GF-D8 (cell line): ENCODE results near the gene CMTM5.

Experiments
- DNase-seq: peaks from one replicate; lab custom pipeline; 2025; lab: John Stamatoyannopoulos, UW

Gene CMTM5, protein sequence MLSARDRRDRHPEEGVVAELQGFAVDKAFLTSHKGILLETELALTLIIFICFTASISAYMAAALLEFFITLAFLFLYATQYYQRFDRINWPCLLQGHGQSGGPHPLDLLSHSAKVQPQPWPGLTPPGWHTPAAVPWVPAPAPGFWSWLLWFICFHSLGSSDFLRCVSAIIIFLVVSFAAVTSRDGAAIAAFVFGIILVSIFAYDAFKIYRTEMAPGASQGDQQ

DNA sequence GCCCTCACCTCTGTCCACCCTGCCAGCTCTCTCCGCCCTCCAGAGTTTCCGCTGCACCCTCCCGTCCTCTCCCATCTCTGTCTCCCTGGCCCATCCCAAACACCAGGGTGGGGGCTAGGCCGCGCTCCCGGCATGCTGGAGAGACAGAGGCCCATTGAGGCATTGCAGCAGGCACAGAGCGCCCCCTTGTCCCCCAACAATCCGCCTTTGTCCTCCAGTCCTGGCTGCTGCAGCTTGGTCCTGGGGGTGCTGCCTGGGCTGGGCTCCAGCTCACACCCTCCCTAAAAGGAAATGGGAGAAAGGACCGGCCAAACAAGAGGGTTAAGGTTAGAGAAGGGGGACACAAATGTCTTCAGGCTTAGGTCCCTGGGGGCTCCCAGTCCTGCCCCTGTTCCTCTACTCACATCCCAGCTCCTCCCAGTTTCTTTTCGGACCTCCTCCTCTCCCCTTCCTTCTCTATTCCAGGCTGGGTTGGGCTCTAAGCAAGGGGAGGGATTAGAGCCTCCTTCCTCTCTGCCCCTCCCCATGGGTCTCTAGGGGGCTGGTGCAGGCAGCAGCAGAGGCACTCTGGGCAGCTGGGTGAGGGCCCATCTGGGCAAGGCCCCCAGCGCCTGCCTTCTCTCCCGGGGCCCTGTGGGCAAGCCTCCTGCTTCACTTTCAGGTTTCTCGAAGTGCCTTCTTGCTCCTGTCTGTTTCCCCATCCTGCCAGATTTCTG lies at the start of gene CMTM5:
CMTM5 (plus strand) TSS at position 565 of the 716 bp plus-strand sequence. CDS start 206 bp downstream, outside the sequence.
- no peak for DNase-seq

GRCh38 chr14:23327947-23328744 lies 48.7 kb upstream of the CMTM5 start:
- peak; percentile 5 for DNase-seq

DNA sequence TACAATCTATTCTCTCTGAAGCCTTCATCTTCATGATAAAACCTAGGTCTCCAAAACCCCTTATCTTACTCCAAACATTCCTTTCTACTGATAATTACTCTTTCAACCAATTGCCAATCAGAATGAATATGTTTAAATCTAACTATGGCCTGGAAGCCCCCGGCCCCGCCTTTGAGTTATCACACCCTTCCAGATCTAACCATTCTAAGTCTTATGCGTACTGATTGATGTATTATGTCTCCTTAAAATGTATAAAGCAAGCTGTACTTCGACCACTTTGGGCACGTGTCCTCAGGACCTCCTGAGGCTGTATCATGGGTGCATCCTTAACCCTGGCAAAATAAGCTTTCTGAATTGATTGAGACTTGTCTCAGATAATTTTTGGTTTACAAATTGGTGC lies 41.2 kb upstream of the CMTM5 start:
- no peak for DNase-seq

- DNase-seq = no peak
These were observed 37.2 kb upstream of the CMTM5 start for GRCh38 chr14:23339506-23340268.

DNA sequence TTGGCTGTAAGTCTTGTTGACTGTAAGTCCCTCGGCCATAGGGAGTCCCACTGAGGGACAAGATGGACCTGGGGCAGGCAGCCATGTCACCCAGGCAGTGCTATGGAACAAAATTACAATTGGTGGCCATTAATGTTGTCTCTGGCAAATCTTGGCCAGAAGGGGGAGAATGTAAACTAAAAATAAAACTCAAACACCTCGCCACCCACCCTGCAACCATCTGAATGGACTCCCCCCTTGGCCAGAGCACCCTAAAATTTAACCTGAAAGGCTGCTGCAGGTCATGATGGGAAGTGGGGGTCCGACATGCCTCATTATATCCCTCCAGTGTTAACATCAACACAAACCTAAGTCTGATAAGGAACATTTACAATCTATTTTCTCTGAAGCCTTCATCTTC lies 32.4 kb upstream of the CMTM5 start:
- no peak for DNase-seq

GRCh38 chr14:23345987-23346692 lies 30.7 kb upstream of the CMTM5 start:
- no peak for DNase-seq

DNA sequence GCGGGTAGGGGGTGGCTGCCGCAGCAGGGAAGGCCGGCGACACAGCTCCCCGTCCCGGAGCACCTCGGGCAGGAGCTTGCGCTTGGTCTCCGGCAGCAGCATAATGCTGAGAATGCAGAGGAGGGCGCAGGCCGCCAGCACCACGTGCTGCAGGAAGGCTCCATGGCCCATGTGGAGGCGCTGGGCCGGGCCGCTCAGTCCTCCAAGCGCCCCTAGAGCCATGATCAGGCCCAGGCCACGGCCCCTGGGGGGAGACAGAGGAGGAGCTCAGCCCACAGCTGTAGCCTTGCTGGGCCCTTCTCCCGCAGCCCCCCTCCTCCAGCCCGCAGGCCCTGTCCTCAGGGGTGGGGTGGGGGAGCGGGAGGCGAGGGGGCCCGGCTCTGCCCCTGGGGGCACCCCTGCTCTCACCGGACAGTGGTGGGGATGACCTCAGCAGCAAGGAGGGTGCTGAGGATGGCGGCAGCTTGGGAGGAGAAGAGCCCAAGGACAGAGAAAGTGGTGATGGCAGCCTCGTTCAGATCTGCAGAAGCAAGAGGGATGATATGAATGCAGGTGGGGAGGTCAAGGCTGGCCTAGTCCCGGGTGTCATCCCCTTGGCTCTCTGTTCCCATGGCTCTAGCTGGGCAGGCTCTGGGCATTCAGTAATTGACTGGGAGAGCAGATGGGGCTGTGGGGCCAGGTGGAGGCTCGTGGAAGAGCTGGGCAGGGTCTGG lies 30.0 kb upstream of the CMTM5 start:
- DNase-seq = no peak

DNA sequence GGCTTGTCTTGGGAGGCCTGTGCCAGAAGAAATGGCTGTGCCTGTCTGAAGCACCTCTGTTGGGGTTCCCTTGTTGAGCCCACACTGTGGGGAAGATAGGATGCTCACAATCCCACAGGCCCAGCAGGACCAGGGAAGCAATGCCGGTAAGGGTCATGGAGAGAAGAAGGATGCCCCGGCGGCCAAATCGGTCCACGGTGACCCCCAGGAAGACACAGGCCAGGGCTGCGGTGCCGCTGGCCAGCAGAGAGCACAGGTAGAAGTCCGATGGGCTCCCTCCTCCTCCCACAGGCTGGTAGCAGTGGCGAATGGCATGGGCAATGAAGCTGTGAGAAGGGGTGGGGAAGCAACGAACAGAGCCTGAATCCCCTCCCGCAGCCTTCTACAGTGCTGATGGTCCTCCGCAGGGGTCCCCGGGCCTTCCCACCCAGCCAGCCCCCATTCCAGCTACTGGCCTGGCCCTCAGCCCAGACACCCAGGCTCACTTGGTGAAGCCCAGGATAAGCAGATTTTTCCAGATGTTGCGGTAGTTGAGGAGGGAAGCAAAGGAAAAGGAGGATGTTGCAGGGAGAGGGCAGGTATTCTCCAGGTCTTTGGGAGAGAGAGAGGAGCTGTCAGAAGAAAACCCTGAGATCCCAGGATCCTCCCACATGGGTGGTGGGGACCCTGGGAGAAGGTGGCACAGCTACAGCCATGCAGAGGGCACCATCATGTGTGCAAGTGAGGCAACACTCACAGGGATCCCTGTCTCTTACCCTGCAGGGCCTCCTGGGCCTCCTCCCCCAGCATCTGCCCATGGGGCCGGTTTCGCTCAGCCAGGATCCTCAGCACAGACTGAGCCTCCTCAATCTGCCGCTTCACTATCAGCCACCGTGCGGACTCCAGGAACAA lies 29.2 kb upstream of the CMTM5 start:
- no peak for DNase-seq

DNA sequence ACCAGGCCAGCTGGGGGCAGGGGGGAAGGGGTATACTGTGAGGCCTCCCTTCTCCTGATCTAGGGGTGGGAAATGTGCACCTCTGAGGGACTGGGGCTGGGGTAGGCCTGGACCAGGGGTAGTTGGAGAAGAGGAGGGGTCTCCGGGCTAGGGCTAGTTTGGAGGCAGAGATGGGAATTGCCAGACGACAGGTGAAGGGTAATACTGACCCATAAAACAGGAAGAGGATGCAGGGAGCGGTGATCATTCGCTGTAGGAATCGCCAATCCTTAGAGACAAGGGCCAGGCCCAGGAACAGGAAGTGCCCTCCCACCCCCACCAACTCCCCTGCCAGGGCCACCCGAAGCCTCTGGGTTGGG lies 28.6 kb upstream of the CMTM5 start:
- DNase-seq = no peak

- no peak for DNase-seq
These were observed 27.5 kb upstream of the CMTM5 start for GRCh38 chr14:23349156-23349845.

- DNase-seq = no peak
These were observed 25.0 kb upstream of the CMTM5 start for GRCh38 chr14:23351681-23352505.

DNA sequence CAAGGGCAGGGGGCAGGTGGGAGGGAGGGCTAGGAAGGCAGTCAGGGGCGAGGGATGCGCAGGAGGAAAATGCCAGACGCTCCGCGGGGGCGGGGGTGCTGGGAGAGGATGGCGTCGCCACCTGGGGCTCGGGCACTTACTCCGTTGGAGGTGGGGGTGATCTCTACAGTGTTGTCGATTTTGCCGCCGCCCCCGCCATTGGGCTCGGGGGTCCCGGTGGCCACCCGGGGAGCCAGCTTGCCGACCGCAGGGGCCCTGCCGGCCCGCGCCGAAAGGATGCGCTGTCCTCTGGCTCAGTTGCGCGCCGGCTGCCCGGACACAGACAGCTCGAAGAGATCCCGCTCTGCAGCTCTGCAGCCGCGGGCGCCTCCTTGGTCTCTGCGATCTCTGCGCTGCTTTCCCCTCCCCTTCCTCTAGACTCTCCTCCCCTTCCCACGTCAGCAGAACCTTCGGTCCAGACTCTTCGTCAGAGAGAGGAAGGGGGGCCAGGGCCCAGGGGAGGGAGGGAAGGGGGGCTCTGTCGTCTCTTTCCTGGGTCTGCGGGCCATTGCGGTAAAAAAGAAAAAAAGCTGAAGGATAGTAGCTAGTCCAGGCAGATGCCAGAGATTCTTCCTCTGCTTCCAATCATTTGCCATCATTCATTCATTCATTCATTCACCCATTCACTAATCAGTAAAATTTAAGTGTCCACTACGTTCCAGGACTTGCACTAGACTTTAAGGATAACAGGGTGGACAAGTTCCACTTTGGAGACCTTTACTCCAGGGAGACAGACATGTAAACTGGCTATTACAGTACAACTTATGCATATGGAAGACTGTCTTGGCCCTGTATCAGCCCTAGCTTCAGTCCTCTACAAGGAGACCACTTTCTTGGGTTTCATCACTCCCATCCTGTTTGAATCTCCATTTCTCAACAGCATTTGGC lies 24.1 kb upstream of the CMTM5 start, which contains the start of gene SLC22A17:
SLC22A17 (minus strand) TSS at position 382 of the 927 bp plus-strand sequence.
- no peak for DNase-seq

GRCh38 chr14:23353433-23353780 lies 23.4 kb upstream of the CMTM5 start:
- DNase-seq = no peak

DNA sequence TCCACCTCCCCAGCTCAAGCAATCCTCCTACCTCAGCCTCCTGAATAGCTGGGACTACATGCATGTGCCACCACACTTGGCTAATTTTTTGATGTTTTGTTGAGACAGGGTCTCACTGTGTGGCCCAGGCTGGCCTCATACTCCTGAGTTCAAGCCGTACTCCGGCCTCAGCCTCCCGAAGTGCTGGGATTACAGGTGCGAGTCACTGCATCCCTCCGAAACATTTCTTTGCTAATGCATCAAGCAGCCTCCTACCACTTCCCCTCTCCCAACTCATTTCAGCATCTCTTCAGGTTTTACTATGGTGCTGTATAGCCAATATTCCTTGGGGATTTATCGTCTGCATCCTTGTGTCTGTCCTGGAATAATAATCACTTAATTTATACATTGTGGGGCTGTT lies 21.9 kb upstream of the CMTM5 start:
- DNase-seq = no peak

GRCh38 chr14:23355871-23356435 lies 20.9 kb upstream of the CMTM5 start:
- no peak for DNase-seq

DNA sequence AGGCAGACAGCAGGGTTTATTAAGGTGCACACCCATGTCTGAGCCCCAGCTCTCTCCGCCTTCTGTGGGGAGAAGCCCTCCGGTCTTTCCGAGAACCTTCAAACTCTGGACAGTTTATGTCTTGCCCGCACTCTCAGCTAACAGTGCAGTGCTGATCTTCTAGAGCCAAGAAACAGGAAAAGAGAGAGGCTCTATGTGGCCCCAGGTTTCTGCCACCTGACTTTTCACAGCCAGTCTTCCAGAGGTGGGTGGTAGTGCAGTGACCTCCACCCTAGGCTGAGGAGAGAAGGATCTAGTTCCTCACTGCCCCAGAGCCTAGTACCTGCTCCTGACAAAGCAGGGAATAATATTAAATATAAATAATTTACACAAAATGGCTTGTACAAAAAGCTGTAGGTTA lies 20.2 kb upstream of the CMTM5 start:
- DNase-seq = no peak

DNA sequence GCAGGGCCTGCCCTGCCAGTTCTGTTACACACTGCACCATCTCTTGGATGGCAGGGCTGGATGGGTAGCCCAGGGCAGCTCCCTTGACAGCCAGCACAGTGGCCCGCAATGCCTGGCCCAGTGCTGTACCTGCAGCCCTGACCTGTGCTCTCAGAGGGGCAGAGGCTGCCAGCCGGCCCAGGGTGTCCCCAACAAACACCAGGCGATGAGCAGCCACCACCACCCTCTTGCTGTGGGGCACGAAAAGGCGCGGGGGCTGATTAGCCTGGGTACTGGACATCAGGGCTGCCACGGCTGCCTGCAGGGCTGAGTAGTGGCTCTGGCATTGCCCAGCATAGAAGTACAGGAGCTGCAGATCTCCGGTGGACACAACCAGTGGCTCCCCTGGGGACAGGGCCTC lies 19.6 kb upstream of the CMTM5 start:
- no peak for DNase-seq
